SK-N-SH (cell line): Measurements from ENCODE around the gene CARS2. TPM values are rescaled to one million over a fixed set of nuclear protein-coding genes. Genes with fewer than 3 reads are reported as not detected.

Source experiments
- CTCF ChIA-PET: fragments of 300-600, 350-600 bp; formaldehyde crosslinking; extraction: SDS; loops from one replicate; lab custom pipeline; 2021; lab: Yijun Ruan, JAX
- POLR2A ChIA-PET: fragments of 350-600 bp; sonication (Branson Sonifier 250); formaldehyde crosslinking; extraction: SDS; loops from one replicate; lab custom pipeline; 2020; ENCODE audit warnings: antibody characterized with exemption, inconsistent platforms; lab: Yijun Ruan, JAX
- DNase-seq: peaks from one replicate; pipeline ENCODE4 v3.0.0; 2012
- H2AFZ ChIP-seq: fragments of 200-600 bp; sonication (generic); 2 replicates; pipeline ENCODE4 v1.8.1; 2016; ENCODE audit warnings: antibody characterized with exemption, mild to moderate bottlenecking, low read depth
- H3F3A ChIP-seq: fragments of 200-600 bp; sonication (generic); replicated peaks from 2 replicates; pipeline ENCODE3; 2016; ENCODE audit warnings: antibody characterized with exemption, mild to moderate bottlenecking; ENCODE audit not compliant: insufficient read depth
- H3K27ac ChIP-seq, 2 experiments: fragments of 200-500 bp in 1 of 2; fragments of 200-600 bp in 1 of 2; sonication (Bioruptor generic) in 1 of 2; sonication (generic), shearing (Covaris generic) in 1 of 2; 2 replicates each; pipeline versions ENCODE4 v1.5.1 to v1.6.1; 2014 to 2016; ENCODE audit warnings: low read depth in 2 of 2, inconsistent platforms in 1 of 2, low read length in 1 of 2, mild to moderate bottlenecking in 1 of 2, mixed read lengths in 1 of 2
- H3K27me3 ChIP-seq: fragments of 200-600 bp; sonication (generic), shearing (Covaris generic); 2 replicates; pipeline ENCODE4 v1.6.1; 2016; ENCODE audit warnings: mixed run types; ENCODE audit not compliant: insufficient read depth
- H3K36me3 ChIP-seq, 2 experiments: fragments of 200-500 bp in 1 of 2; fragments of 200-600 bp in 1 of 2; sonication (Bioruptor generic) in 1 of 2; sonication (generic) in 1 of 2; replicated peaks in 1 of 2; 2 replicates each; pipeline versions ENCODE3 to v1.5.1; 2014 to 2016; ENCODE audit warnings: low read length in 1 of 2, mild to moderate bottlenecking in 1 of 2; ENCODE audit not compliant: insufficient read depth in 2 of 2, control insufficient read depth in 1 of 2
- H3K4me1 ChIP-seq, 2 experiments: fragments of 200-500 bp in 1 of 2; fragments of 200-600 bp in 1 of 2; sonication (Bioruptor generic) in 1 of 2; sonication (generic), shearing (Covaris generic) in 1 of 2; 2 replicates each; pipeline versions ENCODE4 v1.5.1 to v1.6.1; 2014 to 2016; ENCODE audit warnings: low read depth in 1 of 2, low read length in 1 of 2, mixed run types in 1 of 2; ENCODE audit not compliant: insufficient read depth in 2 of 2, control insufficient read depth in 1 of 2
- H3K4me2 ChIP-seq: fragments of 200-600 bp; sonication (generic), shearing (Covaris generic); 2 replicates; pipeline ENCODE4 v1.6.1; 2017; ENCODE audit warnings: mixed run types
- H3K4me3 ChIP-seq, 2 experiments: fragments of 200-500 bp in 1 of 2; fragments of 200-600 bp in 1 of 2; sonication (Bioruptor generic) in 1 of 2; sonication (generic), shearing (Covaris generic) in 1 of 2; 2 replicates each; pipeline versions ENCODE4 v1.5.1 to v1.8.1; 2014 to 2016; ENCODE audit warnings: low read depth in 2 of 2, inconsistent platforms in 1 of 2, low read length in 1 of 2, mild to moderate bottlenecking in 1 of 2, mixed read lengths in 1 of 2, moderate library complexity in 1 of 2
- H3K79me2 ChIP-seq: fragments of 200-600 bp; sonication (generic); 2 replicates; pipeline ENCODE4 v1.8.1; 2017; ENCODE audit warnings: mild to moderate bottlenecking; ENCODE audit not compliant: insufficient read depth
- H3K9ac ChIP-seq: fragments of 200-600 bp; sonication (generic); 2 replicates; pipeline ENCODE4 v1.6.1; 2017; ENCODE audit warnings: mixed run types
- H3K9me2 ChIP-seq: fragments of 200-600 bp; sonication (generic); 2 replicates; pipeline ENCODE4 v1.6.1; 2017; ENCODE audit warnings: mixed run types
- H3K9me3 ChIP-seq: fragments of 200-600 bp; sonication (generic); 2 replicates; pipeline ENCODE4 v1.6.1; 2017; ENCODE audit warnings: mixed run types, mild to moderate bottlenecking, moderate library complexity
- H4K20me1 ChIP-seq: fragments of 200-600 bp; sonication (generic); 2 replicates; pipeline ENCODE4 v1.6.1; 2017; ENCODE audit warnings: mild to moderate bottlenecking, mixed run types; ENCODE audit not compliant: insufficient read depth
- CTCF ChIP-seq: fragments of 200-600 bp; sonication (generic); IDR thresholded peaks from 2 replicates; pipeline ENCODE4 v1.6.1; 2017; ENCODE audit warnings: antibody characterized with exemption, mild to moderate bottlenecking, moderate library complexity
- ELF1 ChIP-seq: IDR thresholded peaks from 2 replicates; pipeline ENCODE4 v1.4.0; 2012
- EZH2phosphoT487 ChIP-seq: fragments of 200-600 bp; sonication (generic); IDR thresholded peaks from 2 replicates; pipeline ENCODE4 v1.6.1; 2017; ENCODE audit warnings: low read depth, mixed run types, mild to moderate bottlenecking, antibody characterized with exemption, moderate library complexity, borderline replicate concordance
- NRF1 ChIP-seq: IDR thresholded peaks from 2 replicates; pipeline ENCODE4 v1.6.1; 2012; ENCODE audit warnings: low read depth, mild to moderate bottlenecking, low read length
- REST ChIP-seq: IDR thresholded peaks from 2 replicates; pipeline ENCODE4 v1.6.1; 2012; ENCODE audit warnings: mild to moderate bottlenecking, low read depth, low read length, moderate library complexity
- RFX5 ChIP-seq: IDR thresholded peaks from 2 replicates; pipeline ENCODE4 v1.6.1; 2012; ENCODE audit warnings: mild to moderate bottlenecking, improper control_type of control experiment, low read length
- RXRA ChIP-seq: IDR thresholded peaks from 2 replicates; pipeline ENCODE4 v1.4.0; 2012; ENCODE audit warnings: low read depth, mild to moderate bottlenecking, borderline replicate concordance
- YY1 ChIP-seq: IDR thresholded peaks from 2 replicates; pipeline ENCODE4 v1.4.0; 2012; ENCODE audit warnings: low read depth, mild to moderate bottlenecking
- WGBS: methylation state at CpG from one replicate; pipeline ENCODE4 v1.1.6; 2017; ENCODE audit warnings: low lambda C conversion rate; 5-methylcytosine and 5-hydroxymethylcytosine counted together
- polyA plus RNA-seq, 3 experiments: library from polyadenylated mRNA; depleted of rRNA; stranded (reverse); fragments of >200 nt; gene quantifications; 2 replicates each; pipeline ENCODE4 v1.2.3, GENCODE V29; 2012

The CARS2 gene
- polyA plus RNA-seq, 1 of the 3 experiments (the other 2 are of a cell fraction), result 78.6 TPM

- WGBS, result 98% methylated on average over 5 of the region's 8 CpGs
- TF ChIP-seq RXRA (no peak), YY1 (no peak), CTCF (no peak), NRF1 (no peak)
- TF ChIP-seq, all 33 proteins: peak for 0
Observed at GRCh38 chr13:110666255-110666533, 39.7 kb downstream of the CARS2 start.

GRCh38 chr13:110665491-110666254 is 40.2 kb downstream of the CARS2 start:
- no peaks in the 10 kb centered on the region for H3K9me2 ChIP-seq
- DNase-seq, result no peak
- CTCF ChIA-PET, result interaction anchor here (1.4 kb wide), 1 partner anchor 15 kb away, joined by 4 read pairs; no protein-coding TSS in a partner anchor
- no peaks in the 10 kb centered on the region for H3K27me3 ChIP-seq
- POLR2A ChIA-PET, result no interaction called here
- peaks cover 73 to 74% of the 10 kb centered on the region in 2 experiments for H3K36me3 ChIP-seq
- no peak overlapping the region for H3K4me2 ChIP-seq
- WGBS, result 95% methylated on average over 23 of the region's 23 CpGs
- no peak overlapping the region for H2AFZ ChIP-seq
- no peak overlapping the region for H3K27ac ChIP-seq
- no peaks in the 10 kb centered on the region for H3F3A ChIP-seq
- no peaks in the 10 kb centered on the region for H3K9me3 ChIP-seq
- TF ChIP-seq RFX5 (no peak), REST (no peak), ELF1 (no peak), EZH2phosphoT487 (no peak)
- H3K4me3 ChIP-seq, result no peak overlapping the region
- H3K79me2 ChIP-seq, result peaks cover 4% of the 10 kb centered on the region; the same call in 1 of the 2 replicates
- no peaks in the 10 kb centered on the region for H3K4me1 ChIP-seq
- no peaks in the 10 kb centered on the region for H4K20me1 ChIP-seq
- H3K9ac ChIP-seq, result no peak overlapping the region

More at GRCh38 chr13:110666255-110666533, 39.7 kb downstream of the CARS2 start:
- no peaks in the 10 kb centered on the region for H3F3A ChIP-seq
- H3K79me2 ChIP-seq, result peaks cover 4% of the 10 kb centered on the region; the same call in 1 of the 2 replicates
- no peaks in the 10 kb centered on the region for H3K9me3 ChIP-seq
- H3K9ac ChIP-seq, result no peak overlapping the region
- H3K27ac ChIP-seq, result no peak overlapping the region
- no peak overlapping the region for H2AFZ ChIP-seq
- no peaks in the 10 kb centered on the region for H3K4me1 ChIP-seq
- H3K4me2 ChIP-seq, result no peak overlapping the region
- POLR2A ChIA-PET, result no interaction called here
- no peak for DNase-seq
- no peaks in the 10 kb centered on the region for H3K27me3 ChIP-seq
- no peaks in the 10 kb centered on the region for H4K20me1 ChIP-seq
- H3K9me2 ChIP-seq, result no peaks in the 10 kb centered on the region
- H3K4me3 ChIP-seq, result no peak overlapping the region
- H3K36me3 ChIP-seq, result peaks cover 72 to 74% of the 10 kb centered on the region in 2 experiments
- CTCF ChIA-PET, result interaction anchor here (1.1 to 1.4 kb wide), 3 partner anchors 14 to 17 kb away, joined by 3 to 4 read pairs (median 3); no protein-coding TSS in a partner anchor
